Tongue (tissue), 2 donors: ENCODE results near the gene KIRREL2. TPM values are rescaled to one million over a fixed set of nuclear protein-coding genes. Genes with fewer than 3 reads are reported as not detected.
"Not testable (repeated sequence)": the region's sequence is repeated elsewhere in the genome, so short reads cannot be mapped to it uniquely, and the experiment has no call there.

Experiments used
- DNase-seq: peaks from one replicate; pipeline ENCODE4 v3.0.0-alpha.2; 2015
- total RNA-seq: library from RNA; depleted of rRNA; stranded (reverse); fragments of >200 nt; gene quantifications from one replicate; pipeline ENCODE4 v1.2.3, GENCODE V29; 2014

KIRREL2 gene
- total RNA-seq, 1 donor from 2014 or later: 0.51 TPM

GRCh38 chr19:35870124-35870736 is 13.5 kb downstream of the KIRREL2 start:
- not testable (repeated sequence) for DNase-seq

GRCh38 chr19:35870798-35871197 is 14.1 kb downstream of the KIRREL2 start:
- no peak for DNase-seq

GRCh38 chr19:35871611-35872010 is 14.9 kb downstream of the KIRREL2 start:
- no peak for DNase-seq

DNA sequence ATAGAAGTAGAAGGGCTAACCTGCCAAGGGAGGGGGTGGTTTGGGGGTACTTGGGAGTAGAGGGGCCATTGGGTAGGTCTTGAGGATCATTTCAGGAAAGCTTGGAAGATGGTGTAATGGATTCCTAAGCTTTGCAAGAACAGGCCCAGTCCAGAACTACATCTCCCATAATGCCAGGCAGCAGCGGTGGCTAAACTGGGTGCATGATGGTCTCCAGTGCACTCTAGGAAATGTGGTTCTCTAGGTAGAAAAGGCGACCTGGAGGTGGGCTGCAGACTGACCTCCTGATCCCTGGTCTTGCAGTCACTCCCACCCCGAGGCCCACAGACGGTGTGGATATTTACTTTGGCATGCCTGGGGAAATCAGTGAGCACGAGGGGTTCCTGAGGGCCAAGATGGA is 15.5 kb downstream of the KIRREL2 start:
- no peak for DNase-seq

DNA sequence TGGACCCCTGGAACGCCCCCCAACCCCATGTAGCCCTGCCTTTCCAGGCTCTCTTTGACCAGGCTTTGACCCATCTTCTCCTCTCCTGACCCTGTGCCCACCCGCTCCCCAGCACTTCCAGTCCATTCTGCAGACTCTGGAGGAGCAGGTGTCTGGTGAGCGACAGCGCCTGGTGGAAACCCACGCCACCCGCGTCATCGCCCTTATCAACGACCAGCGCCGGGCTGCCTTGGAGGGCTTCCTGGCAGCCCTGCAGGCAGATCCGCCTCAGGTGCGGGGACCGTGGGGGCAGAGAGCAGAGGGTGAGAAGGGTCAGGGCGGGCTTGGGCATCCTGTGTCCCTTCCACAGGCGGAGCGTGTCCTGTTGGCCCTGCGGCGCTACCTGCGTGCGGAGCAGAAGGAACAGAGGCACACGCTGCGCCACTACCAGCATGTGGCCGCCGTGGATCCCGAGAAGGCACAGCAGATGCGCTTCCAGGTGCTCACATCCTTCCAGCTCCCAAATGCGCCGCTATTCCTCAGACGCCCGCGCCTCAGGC is 17.8 kb downstream of the KIRREL2 start:
- DNase-seq: no peak

DNA sequence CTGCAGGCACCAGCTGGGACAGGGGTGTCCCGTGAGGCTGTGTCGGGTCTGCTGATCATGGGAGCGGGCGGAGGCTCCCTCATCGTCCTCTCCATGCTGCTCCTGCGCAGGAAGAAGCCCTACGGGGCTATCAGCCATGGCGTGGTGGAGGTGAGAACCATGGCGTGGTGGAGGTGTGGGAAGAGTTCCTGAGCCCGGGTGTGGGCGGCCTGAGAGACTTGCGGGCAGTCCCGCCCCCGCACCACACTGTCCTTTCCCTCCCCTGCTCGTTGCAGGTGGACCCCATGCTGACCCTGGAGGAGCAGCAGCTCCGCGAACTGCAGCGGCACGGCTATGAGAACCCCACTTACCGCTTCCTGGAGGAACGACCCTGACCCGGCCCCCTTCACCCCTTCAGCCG is 22.4 kb downstream of the KIRREL2 start:
- DNase-seq: no peak

DNA sequence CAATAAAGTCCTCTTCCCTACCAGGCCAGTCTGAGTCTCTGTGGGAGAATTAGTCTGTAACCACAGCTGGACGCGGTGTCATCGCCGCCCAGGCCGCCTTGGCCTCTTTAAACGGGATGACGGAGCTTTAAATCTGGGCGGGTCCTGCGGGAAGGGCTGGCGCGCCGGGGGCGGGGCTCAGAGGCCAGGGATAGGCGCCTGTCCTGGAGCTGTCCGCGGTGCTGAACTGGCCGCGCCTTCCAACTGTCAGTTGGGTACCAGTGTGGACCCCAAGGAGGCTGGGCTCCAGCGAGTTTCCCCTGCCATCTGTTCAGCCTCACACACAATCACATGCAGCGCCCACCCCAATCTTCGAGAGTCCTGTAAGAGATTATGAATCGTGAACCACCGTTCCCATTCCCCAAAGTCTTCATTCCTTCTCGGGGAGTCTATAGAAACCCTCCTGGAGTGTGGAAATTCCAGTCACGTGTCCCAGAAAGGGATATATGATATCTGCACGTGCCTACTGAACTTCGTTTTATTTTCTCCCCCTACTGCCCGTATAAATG is 23.1 kb downstream of the KIRREL2 start:
- DNase-seq: peak; percentile 93

DNA sequence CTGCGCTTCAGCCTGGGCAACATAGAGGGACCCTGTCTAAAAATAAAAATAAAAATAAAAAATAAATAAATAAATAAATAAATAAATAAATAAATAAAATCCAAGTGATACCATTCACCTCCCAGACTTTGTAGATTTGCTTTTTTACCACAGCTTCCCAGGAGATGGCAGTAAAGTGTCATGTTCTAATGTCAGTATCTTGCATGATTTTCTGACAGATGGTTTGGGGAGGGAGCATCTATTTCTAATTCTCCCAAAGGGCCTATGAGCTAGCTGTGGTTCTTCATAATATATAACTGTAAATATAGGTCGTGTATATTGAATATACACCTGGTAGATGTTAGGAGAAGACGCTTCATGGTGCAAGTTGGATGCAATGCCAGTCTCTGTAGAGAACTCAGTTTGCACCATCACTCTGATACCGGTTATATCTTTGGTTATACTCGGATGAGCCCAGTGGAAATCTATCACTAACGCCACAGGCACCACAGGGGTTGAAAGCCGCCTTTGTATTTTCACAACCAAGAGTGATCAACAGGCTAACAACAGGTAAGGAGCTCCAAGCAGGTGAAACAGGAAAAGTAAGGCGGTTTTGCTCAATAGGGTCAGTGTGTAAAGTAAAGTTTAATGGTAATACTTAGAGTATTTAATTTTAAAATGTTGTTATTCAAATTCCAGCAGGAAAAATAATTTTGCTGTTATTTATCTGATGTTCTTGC is 25.6 kb downstream of the KIRREL2 start:
- DNase-seq: peak; percentile 87

- DNase-seq: no peak
Observed at GRCh38 chr19:35883882-35884281, 27.2 kb downstream of the KIRREL2 start.

- DNase-seq: no peak
Observed at GRCh38 chr19:35885225-35885738, 28.6 kb downstream of the KIRREL2 start.

GRCh38 chr19:35885904-35886303 is 29.2 kb downstream of the KIRREL2 start:
- no peak for DNase-seq

GRCh38 chr19:35887197-35887596 is 30.5 kb downstream of the KIRREL2 start:
- DNase-seq: no peak

DNA sequence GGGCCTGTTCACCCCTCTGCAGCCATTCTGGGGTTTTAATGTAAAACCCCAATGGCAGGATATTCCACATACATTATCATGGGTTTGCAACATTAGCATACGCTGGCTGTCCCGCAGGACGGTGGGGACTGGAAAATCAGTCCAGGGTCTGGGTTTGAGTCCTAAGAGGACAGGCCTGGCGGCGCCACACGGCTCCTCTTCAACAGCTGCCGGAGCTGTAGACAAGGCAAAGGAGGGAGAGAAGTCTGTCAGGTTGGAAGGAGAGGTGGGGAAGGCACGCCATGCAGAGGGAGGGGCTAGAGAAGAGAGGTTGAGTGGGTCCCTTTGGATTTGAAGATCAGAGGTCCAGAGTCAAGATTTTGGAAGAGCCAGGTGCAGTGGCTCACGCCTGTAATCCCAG is 31.7 kb downstream of the KIRREL2 start:
- no peak for DNase-seq

DNA sequence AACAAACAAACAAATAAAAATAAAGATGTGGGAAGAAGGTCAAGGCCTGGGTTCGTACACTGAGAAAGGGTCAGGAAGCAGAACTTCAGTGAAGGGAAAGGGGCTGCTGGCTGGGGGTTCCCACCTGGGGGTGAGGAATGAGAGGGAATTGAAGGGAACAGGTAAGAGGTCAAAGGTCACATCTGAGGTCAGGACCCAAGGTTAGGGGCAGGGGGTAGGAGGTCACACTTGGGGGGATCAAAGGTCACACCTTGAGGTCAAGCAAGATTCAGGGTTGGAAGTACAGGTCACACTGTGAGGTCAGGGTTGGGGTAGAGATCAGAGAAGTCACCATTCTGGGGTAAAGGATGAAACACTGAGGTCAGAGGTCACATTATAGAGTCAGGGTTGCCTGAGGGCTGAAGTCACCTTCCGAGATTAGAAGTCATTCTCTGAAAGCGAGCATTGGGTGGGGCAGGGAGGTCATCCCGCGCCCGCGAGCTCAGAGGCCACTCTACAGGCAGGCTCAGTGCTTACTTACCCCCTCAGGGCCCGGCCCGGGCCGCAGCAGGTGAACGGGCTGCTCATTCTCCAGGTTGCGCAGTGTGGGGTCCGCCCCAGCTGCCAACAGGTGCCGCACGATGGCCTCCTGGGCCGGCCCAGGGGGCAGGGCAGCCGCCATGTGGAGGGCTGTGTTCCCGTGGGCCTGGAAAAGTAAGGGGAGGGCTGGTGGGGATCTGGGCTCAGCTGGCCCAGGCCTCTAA is 32.8 kb downstream of the KIRREL2 start:
- DNase-seq: no peak

- DNase-seq: no peak
Observed at GRCh38 chr19:35890113-35890650, 33.5 kb downstream of the KIRREL2 start.

GRCh38 chr19:35891819-35892218 is 35.1 kb downstream of the KIRREL2 start:
- not testable (repeated sequence) for DNase-seq

GRCh38 chr19:35894342-35894741 is 37.6 kb downstream of the KIRREL2 start:
- DNase-seq: no peak

- no peak for DNase-seq
Observed at GRCh38 chr19:35895911-35896642, 39.4 kb downstream of the KIRREL2 start.

DNA sequence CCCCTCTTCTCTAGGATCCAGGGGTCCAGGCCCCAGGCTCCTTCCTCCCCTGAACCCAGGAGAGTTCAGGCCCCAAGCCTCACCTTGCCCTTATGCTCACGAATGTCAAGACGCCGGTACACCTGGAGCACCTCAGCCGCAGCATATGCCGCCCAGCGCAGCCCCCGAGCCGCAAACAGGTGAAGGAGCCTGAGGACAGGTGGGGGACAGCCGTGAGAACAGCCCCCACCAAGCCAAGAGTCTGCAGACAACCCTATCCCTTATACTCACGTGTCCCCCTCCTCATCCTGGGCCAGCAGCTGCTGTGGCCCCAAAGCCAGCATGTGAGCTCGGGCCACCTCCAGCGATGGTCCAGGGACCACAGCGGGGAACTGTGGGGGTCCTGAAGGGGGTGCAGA is 39.9 kb downstream of the KIRREL2 start:
- no peak for DNase-seq

- no peak for DNase-seq
Observed at GRCh38 chr19:35897706-35898451, 41.2 kb downstream of the KIRREL2 start.

DNA sequence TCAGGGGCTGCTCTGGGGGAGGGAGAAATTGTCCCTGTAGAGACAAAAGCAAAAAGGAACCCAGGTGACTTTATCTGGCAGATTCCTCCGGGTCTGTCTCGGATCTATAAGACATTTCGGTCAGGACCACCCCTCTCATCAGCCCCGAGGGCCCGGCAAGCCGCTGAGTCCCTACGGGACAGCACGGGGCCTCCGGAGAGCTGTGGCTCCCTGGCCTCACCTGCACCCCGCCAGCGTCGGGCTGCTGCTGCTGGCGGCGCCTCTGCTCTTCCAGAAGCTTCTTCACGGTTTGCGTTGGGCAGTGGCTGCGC is 41.7 kb downstream of the KIRREL2 start:
- DNase-seq: no peak
